ENCODE data around the gene TEX52. TPM values are rescaled to one million over a fixed set of nuclear protein-coding genes. Genes with fewer than 3 reads are reported as not detected.

Gene TEX52
- total and polyA plus RNA-seq, 2 of the 13 experiments (the other 11 are each of a cell fraction or from before 2014, with no cell fraction given), result 0.05 TPM; not detected in 1

- TF ChIP-seq MLX (CRISPR knock-in tag; IDR thresholded peaks at IDR 0.05) (no peak), DRAP1 (CRISPR knock-in tag; IDR thresholded peaks at IDR 0.05) (0 out of 2 replicates have a peak, but pooled peaks have one; percentile 12), NR0B2 (CRISPR knock-in tag; IDR thresholded peaks at IDR 0.05) (no peak), ZNF552 (CRISPR knock-in tag; IDR thresholded peaks at IDR 0.05; ENCODE audit: borderline replicate concordance) (0 out of 2 replicates have a peak, but pooled peaks have one; percentile 36), SMAD3 (CRISPR knock-in tag; IDR thresholded peaks at IDR 0.05) (0 out of 2 replicates have a peak, but pooled peaks have one; percentile 22), ZBTB8A (CRISPR knock-in tag; IDR thresholded peaks at IDR 0.05; ENCODE audit: borderline replicate concordance, low read depth) (no peak; the same call in 1 of the 2 replicates), HOXA5 (CRISPR knock-in tag; IDR thresholded peaks at IDR 0.05) (peak; percentile 13; the same call in 1 of the 2 replicates), CENPBD1 (CRISPR knock-in tag; IDR thresholded peaks at IDR 0.05; ENCODE audit: borderline replicate concordance, low read depth) (no peak), SNAI1 (CRISPR knock-in tag; IDR thresholded peaks at IDR 0.05; ENCODE audit: borderline replicate concordance) (no peak), ETV6 (CRISPR knock-in tag; conservative IDR thresholded peaks at IDR 0.05) (0 out of 2 replicates have a peak, but pooled peaks have one; percentile 44), ATM (IDR thresholded peaks at IDR 0.05; ENCODE audit: borderline replicate concordance) (no peak), DZIP1 (CRISPR knock-in tag; IDR thresholded peaks at IDR 0.05) (peak; percentile 27; the same call in 1 of the 2 replicates), FOXA1 (IDR thresholded peaks at IDR 0.05) (no peak), FOXA1 (CRISPR knock-in tag; IDR thresholded peaks at IDR 0.05) (peak; percentile 55; the same call in 1 of the 2 replicates), MTERF4 (CRISPR knock-in tag; IDR thresholded peaks at IDR 0.05) (0 out of 2 replicates have a peak, but pooled peaks have one; percentile 27), MTA1 (CRISPR knock-in tag; IDR thresholded peaks at IDR 0.05; ENCODE audit: borderline replicate concordance) (no peak), ZNF773 (CRISPR knock-in tag; IDR thresholded peaks at IDR 0.05; ENCODE audit: borderline replicate concordance) (no peak), HMGXB4 (CRISPR knock-in tag; IDR thresholded peaks at IDR 0.05; ENCODE audit: borderline replicate concordance in 1 of 2, low read depth in 1 of 2) (peak in 1 of 2 experiments; percentile 41; a peak in 1 of 4 replicates)
Observed at GRCh38 chr12:2877047-2877952, 20.5 kb upstream of the TEX52 start, which contains the start of the genes FOXM1 and RHNO1 (continued).

Measured in HepG2 (cell line).